ENCODE results near the gene DPPA3.
"Not testable (repeated sequence)": the region's sequence is repeated elsewhere in the genome, so short reads cannot be mapped to it uniquely, and the experiment has no call there.

The DPPA3 gene

GRCh38 chr12:7711133-7711532 is at the start of gene DPPA3:
TSS of gene DPPA3 (plus strand) at chr12:7711433. CDS start at chr12:7711571, 138 bp downstream.
- in situ Hi-C loops (cut with MboI; ENCODE audit: low sequenced_read_pairs, unreplicated experiment), result no loop called here
- no peak for DNase-seq (ENCODE audit: low spot score)
- TF ChIP-seq, protein P1, sequence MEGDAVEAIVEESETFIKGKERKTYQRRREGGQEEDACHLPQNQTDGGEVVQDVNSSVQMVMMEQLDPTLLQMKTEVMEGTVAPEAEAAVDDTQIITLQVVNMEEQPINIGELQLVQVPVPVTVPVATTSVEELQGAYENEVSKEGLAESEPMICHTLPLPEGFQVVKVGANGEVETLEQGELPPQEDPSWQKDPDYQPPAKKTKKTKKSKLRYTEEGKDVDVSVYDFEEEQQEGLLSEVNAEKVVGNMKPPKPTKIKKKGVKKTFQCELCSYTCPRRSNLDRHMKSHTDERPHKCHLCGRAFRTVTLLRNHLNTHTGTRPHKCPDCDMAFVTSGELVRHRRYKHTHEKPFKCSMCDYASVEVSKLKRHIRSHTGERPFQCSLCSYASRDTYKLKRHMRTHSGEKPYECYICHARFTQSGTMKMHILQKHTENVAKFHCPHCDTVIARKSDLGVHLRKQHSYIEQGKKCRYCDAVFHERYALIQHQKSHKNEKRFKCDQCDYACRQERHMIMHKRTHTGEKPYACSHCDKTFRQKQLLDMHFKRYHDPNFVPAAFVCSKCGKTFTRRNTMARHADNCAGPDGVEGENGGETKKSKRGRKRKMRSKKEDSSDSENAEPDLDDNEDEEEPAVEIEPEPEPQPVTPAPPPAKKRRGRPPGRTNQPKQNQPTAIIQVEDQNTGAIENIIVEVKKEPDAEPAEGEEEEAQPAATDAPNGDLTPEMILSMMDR (IDR thresholded peaks at IDR 0.05; ENCODE audit: borderline replicate concordance, control extremely low read depth, extremely low read depth, insufficient read depth, missing control alignments), result no peak

DNA sequence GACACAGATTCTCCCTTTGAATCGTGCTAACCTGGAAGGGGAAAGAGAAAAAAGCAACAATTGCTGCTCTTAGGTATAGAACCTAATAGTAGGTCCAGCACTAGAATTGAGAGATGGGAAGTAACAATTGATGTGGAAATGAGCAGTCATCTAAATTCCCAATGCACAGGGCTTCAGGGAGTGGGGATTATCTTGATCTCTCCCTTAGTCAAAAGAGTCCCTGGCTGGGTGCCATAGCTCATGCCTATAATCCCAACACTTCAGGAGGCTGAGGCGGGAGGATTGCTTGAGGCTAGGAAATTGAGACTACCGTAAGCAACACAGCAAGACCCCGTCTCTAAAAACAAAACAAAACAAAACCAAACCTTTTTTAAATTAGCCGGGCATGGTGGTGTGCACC is 49.5 kb upstream of the DPPA3 start:
- in situ Hi-C loops (cut with MboI; ENCODE audit: low sequenced_read_pairs, unreplicated experiment), result no loop called here
- TF ChIP-seq, protein P1 (IDR thresholded peaks at IDR 0.05; ENCODE audit: borderline replicate concordance, control extremely low read depth, extremely low read depth, insufficient read depth, missing control alignments), result no peak

GRCh38 chr12:7666595-7666994 is 44.6 kb upstream of the DPPA3 start:
- no peak for DNase-seq (ENCODE audit: low spot score)
- TF ChIP-seq, protein P1 (IDR thresholded peaks at IDR 0.05; ENCODE audit: borderline replicate concordance, control extremely low read depth, extremely low read depth, insufficient read depth, missing control alignments), result no peak
- in situ Hi-C loops (cut with MboI; ENCODE audit: low sequenced_read_pairs, unreplicated experiment), result no loop called here

More for the DNA sequence above, 49.5 kb upstream of the DPPA3 start:
- no peak for DNase-seq (ENCODE audit: low spot score)

DNA sequence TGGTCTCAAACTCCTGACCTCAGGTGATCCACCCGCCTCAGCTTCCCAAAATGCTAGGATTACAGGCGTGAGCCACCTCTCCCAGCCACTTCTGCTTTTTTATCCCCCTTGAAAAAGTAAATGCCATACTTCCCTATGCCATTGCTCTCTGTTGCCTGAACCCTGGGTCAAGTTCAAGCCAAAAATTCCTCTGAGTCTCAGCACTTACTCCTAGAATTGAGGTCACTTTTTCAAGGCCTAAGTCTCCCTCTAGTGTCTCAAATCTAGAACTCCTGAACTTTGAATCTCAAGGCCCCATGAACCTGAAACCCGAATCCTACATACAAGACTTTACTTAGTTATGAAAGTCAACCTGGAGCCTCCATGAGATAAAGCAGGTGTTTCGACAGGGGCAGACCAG is 44.1 kb upstream of the DPPA3 start:
- no peak for DNase-seq (ENCODE audit: low spot score)
- in situ Hi-C loops (cut with MboI; ENCODE audit: low sequenced_read_pairs, unreplicated experiment), result no loop called here
- TF ChIP-seq, protein P1 (IDR thresholded peaks at IDR 0.05; ENCODE audit: borderline replicate concordance, control extremely low read depth, extremely low read depth, insufficient read depth, missing control alignments), result no peak

- TF ChIP-seq, protein P1 (IDR thresholded peaks at IDR 0.05; ENCODE audit: borderline replicate concordance, control extremely low read depth, extremely low read depth, insufficient read depth, missing control alignments), result no peak
- DNase-seq (ENCODE audit: low spot score), result no peak
- in situ Hi-C loops (cut with MboI; ENCODE audit: low sequenced_read_pairs, unreplicated experiment), result no loop called here
Measured at GRCh38 chr12:7668171-7668570, 43.1 kb upstream of the DPPA3 start.

DNA sequence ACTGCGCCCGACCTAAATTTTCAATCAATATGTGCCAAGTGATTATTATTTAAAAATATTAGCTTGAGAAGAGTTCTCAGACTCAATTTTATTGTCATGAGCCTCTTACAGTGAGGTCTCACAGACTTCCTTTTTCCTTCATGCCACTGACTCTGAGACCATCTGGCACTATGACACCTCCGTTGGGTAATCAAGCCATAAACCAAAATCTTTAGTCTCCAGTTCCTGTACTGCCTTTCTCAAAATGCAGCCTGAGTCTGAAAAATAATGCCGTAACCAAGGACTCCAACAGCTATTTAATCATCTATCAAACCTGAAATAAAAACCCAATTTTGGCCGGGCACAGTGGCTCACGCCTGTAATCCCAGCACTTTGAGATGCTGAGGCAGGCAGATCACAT is 35.8 kb upstream of the DPPA3 start:
- not testable (repeated sequence) for DNase-seq (ENCODE audit: low spot score)
- in situ Hi-C loops (cut with MboI; ENCODE audit: low sequenced_read_pairs, unreplicated experiment), result loop anchor here (5.0 kb wide), 1 partner anchor 132 kb away; no protein-coding TSS in a partner anchor

DNA sequence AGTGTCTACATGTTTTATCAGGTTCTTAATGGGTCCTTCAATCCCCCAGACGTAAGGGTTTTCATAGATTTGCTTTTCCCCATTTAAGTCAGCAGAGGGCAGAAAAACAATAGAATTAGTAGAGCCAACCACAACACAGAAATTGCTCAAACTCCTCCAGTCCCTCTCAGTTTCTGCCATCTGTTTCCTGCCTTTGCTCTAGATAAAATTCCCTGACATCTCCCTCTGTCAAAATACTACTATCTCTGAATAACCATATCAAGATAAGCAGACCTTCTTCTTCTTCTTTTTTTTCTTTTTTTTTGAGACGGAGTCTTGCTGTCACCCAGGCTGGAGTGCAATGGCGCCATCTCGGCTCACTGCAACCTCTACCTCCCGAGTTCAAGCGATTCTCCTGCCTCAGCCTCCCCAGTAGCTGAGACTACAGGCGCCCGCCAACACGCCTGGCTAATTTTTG is 33.8 kb upstream of the DPPA3 start:
- in situ Hi-C loops (cut with MboI; ENCODE audit: low sequenced_read_pairs, unreplicated experiment), result loop anchor here (5.0 kb wide), 1 partner anchor 130 kb away; no protein-coding TSS in a partner anchor

More for the DNA sequence above, 33.8 kb upstream of the DPPA3 start:
- TF ChIP-seq, protein P1 (IDR thresholded peaks at IDR 0.05; ENCODE audit: borderline replicate concordance, control extremely low read depth, extremely low read depth, insufficient read depth, missing control alignments), result peak; percentile 36
- DNase-seq (ENCODE audit: low spot score), result peak; percentile 70

All from GM13976 (cell line).